Panc1 (cell line): ENCODE data around the gene SGO2. TPM values are rescaled to one million over a fixed set of nuclear protein-coding genes. Genes with fewer than 3 reads are reported as not detected.

Experiments
- ATAC-seq: fragments of 200-7000 bp; cut with Tn5 transposase; 2 replicates; pipeline ENCODE4 v1.9.1; 2020; ENCODE audit warnings: mild to moderate bottlenecking, moderate library complexity
- BruUV-seq: library from RNA; stranded (reverse); fragments of 400-500 nt; replicated peaks from 2 replicates; lab custom pipeline; 2021; lab: Mats Ljungman, UMichigan
- CTCF ChIA-PET: fragments of 300-600 bp; sonication (Branson Sonifier 250); formaldehyde crosslinking; loops from one replicate; lab custom pipeline; 2022; ENCODE audit warnings: antibody characterized with exemption; lab: Charles Lee
- POLR2A ChIA-PET: fragments of 300-600 bp; sonication (Branson Sonifier 250); formaldehyde crosslinking; loops from one replicate; lab custom pipeline; 2022; ENCODE audit warnings: antibody characterized with exemption; lab: Charles Lee
- DNase-seq: peaks from one replicate; pipeline ENCODE4 v3.0.0-alpha.2; 2010; ENCODE audit warnings: low read depth, low spot score
- H3K27ac ChIP-seq: 2 replicates; pipeline ENCODE4 v1.5.1; 2011; ENCODE audit warnings: mild to moderate bottlenecking, low read length, inconsistent platforms
- H3K27me3 ChIP-seq: fragments of 200-500 bp; sonication (Bioruptor generic); 2 replicates; pipeline ENCODE4 v1.6.0; 2014; ENCODE audit warnings: low read length, inconsistent platforms; ENCODE audit not compliant: control insufficient read depth, insufficient read depth
- H3K36me3 ChIP-seq: fragments of 200-500 bp; sonication (Bioruptor generic); 2 replicates; pipeline ENCODE4 v1.5.1; 2014; ENCODE audit warnings: inconsistent platforms, mild to moderate bottlenecking, low read length, moderate library complexity; ENCODE audit not compliant: control insufficient read depth, insufficient read depth
- H3K4me1 ChIP-seq: 2 replicates; pipeline ENCODE4 v1.5.1; 2011; ENCODE audit warnings: inconsistent platforms, mild to moderate bottlenecking, low read length, moderate library complexity; ENCODE audit not compliant: control insufficient read depth, insufficient read depth
- H3K4me3 ChIP-seq, 2 experiments: 2 replicates each; pipeline ENCODE4 v1.5.1; 2011 to 2012; ENCODE audit warnings: low read depth in 2 of 2, low read length in 2 of 2, mild to moderate bottlenecking in 2 of 2, inconsistent platforms in 1 of 2, moderate library complexity in 1 of 2
- H3K9me3 ChIP-seq: fragments of 200-500 bp; sonication (Bioruptor generic); 2 replicates; pipeline ENCODE4 v1.5.1; 2014; ENCODE audit warnings: low read depth, mild to moderate bottlenecking, inconsistent platforms, low read length, moderate library complexity; ENCODE audit not compliant: control insufficient read depth, insufficient read depth
- CTCF ChIP-seq: fragments of 450-650 bp; IDR thresholded peaks from 2 replicates; pipeline ENCODE4 v1.5.1; 2017; ENCODE audit warnings: mild to moderate bottlenecking
- POLR2AphosphoS5 ChIP-seq: IDR thresholded peaks from 2 replicates; pipeline ENCODE4 v1.6.1; 2012; ENCODE audit warnings: mild to moderate bottlenecking, low read depth, low read length, moderate library complexity
- REST ChIP-seq, 2 experiments: IDR thresholded peaks; 2 replicates each; pipeline ENCODE4 v1.6.1; 2011 to 2012; ENCODE audit warnings: low read depth in 2 of 2, control low read depth in 1 of 2, low read length in 1 of 2, mild to moderate bottlenecking in 1 of 2, moderate library complexity in 1 of 2; ENCODE audit not compliant: insufficient read depth in 1 of 2
- SIN3A ChIP-seq: IDR thresholded peaks from 2 replicates; pipeline ENCODE4 v1.6.1; 2012; ENCODE audit warnings: low read depth, mild to moderate bottlenecking, low read length, moderate library complexity, borderline replicate concordance; ENCODE audit not compliant: insufficient read depth
- TCF7L2 ChIP-seq: IDR thresholded peaks from 2 replicates; pipeline ENCODE4 v1.6.1; 2011; ENCODE audit warnings: mild to moderate bottlenecking, low read depth, low read length, inconsistent platforms
- in situ Hi-C: cut with HindIII; loops from 2 replicates; pipeline ENCODE4 v1.10.0; 2016; ENCODE audit warnings: low sequenced_read_pairs, low pct_unique_long_range_greater_than_20kb
- intact Hi-C: fragments of 100-400 bp; cut with micrococcal nuclease; formaldehyde crosslinking; loops from one replicate; pipeline ENCODE4 v1.10.0; 2022; ENCODE audit not compliant: unreplicated experiment
- total RNA-seq: library from RNA; stranded (reverse); gene quantifications from one replicate; pipeline ENCODE4 v1.2.1, GENCODE V29; 2021; ENCODE audit not compliant: unreplicated experiment

SGO2 gene
- total RNA-seq, 1 experiment from 2014 or later, result 34.0 TPM

GRCh38 chr2:200585340-200585729, 59.3 kb downstream of the SGO2 start:
- Histone ChIP-seq H3K27me3 (no peaks in the 10 kb centered on the region), H3K4me1 (peaks cover 12% of the 10 kb centered on the region), H3K9me3 (no peaks in the 10 kb centered on the region), H3K36me3 (no peaks in the 10 kb centered on the region; the same call in 1 of the 2 replicates), H3K4me3 (peak overlapping the region; percentile 47 to 83), H3K27ac (peak overlapping the region; percentile 54)
- ATAC-seq (no peak), DNase-seq (no peak)
- no TSS peak for BruUV-seq
- in situ Hi-C loops, result no loop called here
- ChIA-PET POLR2A (no interaction called here), CTCF (interaction anchor here (0.7 kb wide), 2 partner anchors 255 to 604 kb away, joined by 3 to 4 read pairs; no protein-coding TSS in a partner anchor)
- intact Hi-C loops, result no loop called here
- TF ChIP-seq TCF7L2 (no peak), SIN3A (no peak), REST (IDR thresholded peaks at IDR 0.05; ENCODE audit: insufficient read depth in 1 of 2, low read depth in 2 of 2, low read length in 1 of 2) (no peak), CTCF (no peak), POLR2AphosphoS5 (no peak)

- peak; percentile 37; the same call in 1 of the 2 replicates for TF ChIP-seq POLR2AphosphoS5
- peak; percentile 40; the same call in 1 of the 2 replicates for TF ChIP-seq TCF7L2
- TF ChIP-seq REST (IDR thresholded peaks at IDR 0.05; ENCODE audit: insufficient read depth in 1 of 2, low read depth in 2 of 2, low read length in 1 of 2), result no peak
- TF ChIP-seq SIN3A, result 0 out of 2 replicates have a peak, but pooled peaks have one; percentile 35
- TF ChIP-seq CTCF, result peak; percentile 52
- H3K27me3 ChIP-seq, result no peaks in the 10 kb centered on the region
- H3K4me1 ChIP-seq, result peaks cover 12% of the 10 kb centered on the region
- ChIA-PET POLR2A (no interaction called here), CTCF (interaction anchor here (0.6 to 0.7 kb wide), 3 partner anchors 10 to 604 kb away, joined by 3 to 4 read pairs (median 4); no protein-coding TSS in a partner anchor)
- peak within 1 kb of the TSS; percentile 54 for H3K27ac ChIP-seq
- intact Hi-C loops, result no loop called here
- DNase-seq, result no peak
- in situ Hi-C loops, result no loop called here
- peak within 1 kb of the TSS; percentile 47 to 83 for H3K4me3 ChIP-seq
- H3K9me3 ChIP-seq, result no peaks in the 10 kb centered on the region
- no peaks in the 10 kb centered on the region; the same call in 1 of the 2 replicates for H3K36me3 ChIP-seq
- peak; percentile 89 for ATAC-seq
- BruUV-seq, result no TSS peak
Measured at GRCh38 chr2:200585730-200586643, 60.0 kb downstream of the SGO2 start, which contains the start of gene AOX1. TSS of gene AOX1 (plus strand) at chr2:200586014. CDS start at chr2:200586109, 95 bp downstream.
